Lung microvascular endothelial cell (primary cell): Measurements from ENCODE around the gene TNS1. TPM values are rescaled to one million over a fixed set of nuclear protein-coding genes. Genes with fewer than 3 reads are reported as not detected.

Experiments
- DNase-seq, 2 donors: peaks; one replicate each; pipeline versions ENCODE4 v3.0.0 to v3.0.0-alpha.2; 2010; ENCODE audit warnings: low read depth in 2 of 2
- total RNA-seq: library from RNA; depleted of rRNA; stranded (reverse); fragments of >200 nt; gene quantifications from 2 replicates; pipeline ENCODE4 v1.2.1, GENCODE V29; 2014

The TNS1 gene
- total RNA-seq, 1 donor from 2014 or later: 82.1 TPM

DNA sequence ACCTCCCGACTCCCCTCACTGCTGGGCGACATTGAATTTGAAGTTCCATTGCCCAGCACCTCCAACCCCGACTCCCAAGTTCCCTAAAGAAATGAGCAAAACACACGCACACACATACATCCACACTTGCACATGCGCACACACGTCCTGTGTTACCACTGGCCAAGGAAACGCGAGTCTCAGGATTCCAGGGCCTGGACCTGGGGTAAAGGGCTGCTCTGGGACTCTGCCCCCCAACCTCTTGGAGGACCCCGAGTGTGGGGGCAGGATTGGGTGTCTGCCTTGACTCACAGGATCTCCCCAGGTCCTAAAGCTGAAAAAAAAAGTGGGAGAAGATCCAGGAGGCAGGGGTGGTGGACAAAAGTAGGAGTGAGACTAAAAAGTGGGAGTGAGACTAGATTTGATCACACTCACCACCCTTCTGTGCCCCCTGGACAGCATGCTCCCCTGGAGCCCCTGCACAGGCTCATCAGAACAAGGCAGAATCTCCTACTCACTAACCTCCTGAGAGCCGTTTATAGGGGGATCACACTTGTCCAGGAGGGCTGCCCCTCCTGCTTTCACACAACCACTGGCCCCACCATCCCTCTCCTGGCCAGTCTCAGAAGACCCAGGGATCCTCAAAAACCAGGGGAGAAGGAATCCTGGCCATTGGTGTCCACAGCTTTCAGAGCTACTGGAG is 202.2 kb downstream of the TNS1 start:
- no peak for DNase-seq

DNA sequence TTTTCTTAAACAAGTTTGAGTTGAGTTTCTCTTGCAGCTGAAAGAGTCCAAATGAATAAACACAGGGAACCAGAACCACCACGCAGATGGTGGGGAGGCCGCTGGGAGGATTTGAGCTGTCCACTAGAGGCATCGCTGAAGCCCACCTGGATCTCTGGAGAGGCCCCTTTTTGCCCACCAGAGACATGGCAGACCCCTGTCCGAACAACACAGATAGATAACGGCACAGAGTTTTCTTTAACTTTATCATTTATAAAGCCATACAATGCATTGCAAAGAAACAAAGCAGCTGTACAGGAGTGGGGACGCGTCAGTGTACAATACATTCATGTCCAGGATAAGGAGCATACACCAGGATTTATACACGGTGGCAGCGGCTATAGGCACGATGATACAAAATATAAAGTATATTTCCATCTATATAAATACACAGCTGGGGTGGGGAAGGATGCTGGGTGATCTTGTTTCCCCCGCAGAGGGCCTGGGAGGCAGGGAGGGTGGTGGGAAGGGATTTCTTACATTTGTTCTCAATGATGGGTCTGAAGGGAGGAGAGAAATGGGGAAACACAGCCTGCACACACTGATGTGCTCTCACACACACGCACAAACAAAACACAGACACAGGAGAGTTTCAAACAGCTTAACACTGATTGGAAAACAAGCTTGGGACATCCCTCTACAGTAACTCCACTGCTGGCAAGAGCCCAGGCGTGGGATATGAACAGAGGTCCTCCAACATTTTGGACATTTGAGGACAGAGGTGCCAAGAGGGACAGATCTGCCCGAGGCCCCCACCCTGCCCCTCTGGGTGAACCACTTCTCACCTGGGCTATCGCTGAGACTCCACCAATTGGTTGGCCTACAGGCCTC is 203.0 kb downstream of the TNS1 start:
- DNase-seq: no peak

DNA sequence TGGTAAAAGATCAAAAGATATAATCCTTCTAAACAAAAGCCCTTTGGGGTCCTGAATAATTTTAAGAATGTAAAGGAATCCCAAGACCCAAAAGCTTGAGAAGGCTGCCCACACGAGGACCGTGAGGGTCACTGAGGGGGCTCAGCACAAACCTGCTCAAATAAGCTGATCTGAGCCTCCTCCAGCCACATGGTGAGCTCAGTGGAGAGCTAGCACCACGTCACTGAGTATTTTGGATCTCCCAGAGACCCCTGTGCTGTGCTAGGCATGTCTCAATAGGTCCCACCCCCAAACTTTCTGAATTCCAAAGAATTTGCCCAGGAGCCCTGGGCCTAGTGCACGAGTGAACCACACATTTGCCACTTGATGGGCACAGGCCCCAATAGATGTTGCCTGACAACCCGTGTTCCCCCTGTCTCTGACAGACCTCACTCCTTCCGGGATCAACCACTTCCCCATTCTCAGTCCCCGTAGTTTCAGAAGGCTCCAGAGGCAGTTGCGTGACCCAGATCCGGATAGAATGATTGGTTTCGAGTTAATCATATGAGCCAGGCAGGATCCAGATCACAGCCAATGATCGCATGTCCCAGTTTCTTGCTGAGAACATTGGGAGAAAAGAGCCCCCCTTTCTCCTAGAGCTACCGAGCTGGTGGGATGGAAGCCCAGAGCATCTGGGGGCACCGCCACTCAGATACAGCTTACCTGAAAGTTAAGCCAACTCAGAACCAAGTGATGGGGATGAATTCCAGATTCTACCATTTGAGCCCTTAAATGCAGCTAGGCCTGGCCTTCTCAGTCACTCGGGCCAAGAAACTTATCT is 203.8 kb downstream of the TNS1 start:
- DNase-seq: no peak

- no peak for DNase-seq
Observed at GRCh38 chr2:217798191-217798590, 204.6 kb downstream of the TNS1 start.

DNA sequence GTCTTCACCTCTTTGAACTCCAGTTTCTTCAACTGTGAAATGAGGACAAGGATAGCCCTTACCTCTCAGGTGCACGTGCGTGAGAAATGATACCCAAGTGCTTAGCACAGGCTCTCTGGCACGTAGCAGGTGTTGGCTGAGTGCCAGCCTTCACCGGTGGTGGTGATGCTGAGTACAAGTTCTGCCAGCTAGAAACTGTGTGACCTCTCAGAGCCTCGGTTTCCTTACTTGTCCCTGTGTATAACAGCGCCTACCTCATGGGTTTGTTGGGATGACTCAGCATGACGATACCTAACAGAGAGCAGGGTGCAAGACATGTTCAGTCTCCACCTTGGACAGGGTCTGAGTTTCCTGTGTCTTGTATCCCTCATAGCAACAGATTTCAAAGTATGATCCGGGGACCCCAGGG is 205.1 kb downstream of the TNS1 start:
- peak; percentile 22 to 32 for DNase-seq

DNA sequence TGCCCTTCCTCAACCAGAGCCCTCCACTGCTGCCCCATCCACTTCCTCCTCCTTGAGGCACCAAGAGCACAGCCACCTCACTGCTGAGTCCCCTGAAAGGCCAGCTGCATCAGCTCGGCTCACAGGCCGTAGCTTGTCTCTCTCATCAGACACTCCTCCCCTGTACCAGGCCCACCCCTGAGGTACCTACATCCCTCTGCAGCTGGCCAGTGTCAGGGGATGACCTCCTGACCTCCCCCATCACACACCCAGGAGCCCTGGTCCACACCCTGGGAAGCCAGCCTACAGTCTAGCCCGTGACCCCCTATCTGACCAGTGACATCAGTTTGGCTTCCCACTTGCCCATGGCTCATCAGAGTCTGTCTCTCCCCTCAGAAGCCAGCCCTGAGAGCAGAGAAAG is 205.6 kb downstream of the TNS1 start:
- no peak for DNase-seq

- no peak for DNase-seq
Observed at GRCh38 chr2:217795706-217796465, 206.9 kb downstream of the TNS1 start.

- no peak for DNase-seq
Observed at GRCh38 chr2:217795067-217795466, 207.7 kb downstream of the TNS1 start.

GRCh38 chr2:217794133-217794986 is 208.4 kb downstream of the TNS1 start:
- DNase-seq: no peak

DNA sequence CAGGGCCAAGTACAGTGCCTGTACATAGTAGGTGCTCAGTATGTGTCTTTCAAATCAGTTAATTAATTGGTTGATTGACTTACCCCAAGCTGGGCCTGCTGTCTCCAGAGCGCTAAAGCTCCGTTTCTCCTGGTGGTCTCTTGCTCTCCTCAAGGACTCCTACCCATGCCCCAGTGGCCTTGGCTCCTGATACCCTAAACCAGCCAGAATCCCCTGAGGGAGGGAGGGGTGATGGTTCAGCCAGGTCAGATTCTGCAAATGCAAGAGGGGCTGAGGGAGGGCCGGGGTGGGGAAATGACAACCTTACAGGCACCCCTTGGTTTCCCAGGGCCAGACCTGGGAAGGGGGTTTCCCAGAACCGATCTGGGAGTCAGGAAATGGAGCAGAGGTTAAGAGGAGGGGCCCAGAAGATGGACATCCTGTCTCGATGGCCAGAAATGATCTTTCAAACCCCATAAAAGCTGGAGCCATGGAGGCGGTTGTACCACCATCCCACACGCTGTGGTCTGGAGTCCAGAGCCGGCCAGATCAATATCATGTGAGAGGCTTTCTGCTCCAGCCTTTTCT is 209.1 kb downstream of the TNS1 start:
- DNase-seq: no peak

GRCh38 chr2:217792626-217793527 is 209.9 kb downstream of the TNS1 start:
- no peak for DNase-seq

DNA sequence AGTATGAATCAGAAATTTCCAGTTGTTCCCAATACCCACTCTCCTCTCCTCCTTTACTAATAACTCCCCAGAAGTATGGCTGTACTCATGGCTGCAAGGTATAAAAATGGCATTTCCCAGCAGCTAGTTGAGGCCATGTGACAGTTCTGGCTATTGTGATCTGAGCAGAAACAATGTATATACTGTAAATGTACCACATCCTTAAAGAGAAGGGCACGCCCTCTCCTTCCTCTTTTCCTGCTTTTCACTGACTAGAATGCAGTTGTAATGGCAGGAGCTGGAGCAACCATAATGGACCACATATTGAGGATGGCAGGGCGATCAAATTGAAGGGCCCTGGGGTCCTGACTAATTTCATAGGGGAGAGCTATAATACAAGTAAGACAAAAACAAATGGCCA is 211.2 kb downstream of the TNS1 start:
- no peak for DNase-seq

DNA sequence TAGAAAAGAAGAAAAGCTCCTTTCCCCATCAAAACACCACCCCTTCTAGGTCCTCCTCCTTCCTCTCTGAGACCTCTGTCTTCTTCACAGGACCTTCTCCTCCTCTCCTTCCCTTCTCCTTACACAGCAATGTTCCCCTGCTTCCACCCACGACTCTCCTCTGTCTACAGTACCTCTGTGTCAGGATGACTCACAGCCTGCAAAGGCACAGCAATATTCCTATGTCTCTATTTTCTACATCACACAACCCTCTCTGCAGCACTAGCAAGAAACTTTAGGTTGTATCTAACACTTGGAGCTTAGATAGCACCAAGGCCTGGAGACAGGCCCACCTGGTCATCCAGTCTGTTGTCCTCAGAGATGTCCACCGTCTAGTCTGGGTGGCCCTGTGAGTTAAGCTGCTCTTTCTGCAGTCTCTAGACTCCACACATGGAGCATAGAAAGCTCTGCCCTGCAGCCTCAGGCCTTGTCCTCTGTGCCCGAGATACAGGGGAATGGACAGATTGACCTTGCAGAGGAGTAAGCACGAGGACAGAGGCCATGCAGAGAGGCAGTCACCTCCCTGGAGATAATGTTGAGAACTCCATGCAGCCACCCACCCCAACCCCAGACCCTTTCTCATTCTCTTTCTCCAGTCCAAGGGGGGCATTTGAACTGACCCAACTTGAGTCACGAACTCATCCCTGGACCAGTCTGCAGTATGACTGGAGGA is 212.0 kb downstream of the TNS1 start:
- DNase-seq: peak in 1 of 2 donors; percentile 55

- DNase-seq: peak in 1 of 2 donors; percentile 16
Observed at GRCh38 chr2:217790195-217790594, 212.6 kb downstream of the TNS1 start.

GRCh38 chr2:217789736-217790181 is 213.0 kb downstream of the TNS1 start:
- DNase-seq: no peak

DNA sequence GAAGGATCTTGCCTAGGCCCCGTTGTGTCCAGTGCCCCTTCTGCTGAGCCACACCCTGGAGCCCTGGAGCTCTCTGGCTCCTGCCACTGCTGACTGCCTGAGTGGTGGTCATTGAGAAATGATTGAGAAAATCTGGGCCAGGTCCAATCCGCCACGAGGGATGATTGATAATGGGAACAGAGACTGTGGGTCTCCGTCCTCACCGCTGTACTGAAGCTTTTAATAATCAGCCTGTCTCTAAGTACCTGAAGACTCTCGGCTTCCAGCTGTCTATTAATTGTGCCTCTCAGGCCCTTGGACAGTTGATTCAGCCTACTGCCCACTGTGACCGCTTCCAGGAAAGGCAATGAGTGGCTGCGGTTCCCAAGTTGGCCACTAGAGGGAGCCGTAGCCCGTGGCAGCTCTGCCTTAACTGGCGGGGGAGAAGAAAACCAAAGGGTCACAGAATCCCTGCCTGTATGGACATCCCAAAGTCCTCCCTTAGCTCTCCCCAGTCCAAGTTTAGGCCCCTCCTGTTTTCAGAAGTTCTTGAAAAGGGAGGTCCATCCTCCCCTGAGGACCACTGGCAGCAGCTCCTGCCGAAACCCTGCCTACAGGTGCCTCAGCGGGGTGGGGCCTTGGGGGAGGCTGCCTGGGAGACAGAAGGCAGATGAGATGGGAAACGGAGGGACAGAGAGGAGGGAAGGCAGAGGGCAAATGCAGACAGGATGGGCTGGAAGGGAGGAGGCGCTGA is 213.6 kb downstream of the TNS1 start:
- DNase-seq: peak; percentile 71 to 79

GRCh38 chr2:217788669-217789002 is 214.2 kb downstream of the TNS1 start:
- no peak for DNase-seq
